GM19043 (cell line): Measurements from ENCODE around the gene TMED8.

Source experiments
- ATAC-seq: cut with Tn5 transposase; IDR thresholded peaks from one replicate; pipeline ENCODE4 v1.9.1; 2021; ENCODE audit warnings: low read depth; ENCODE audit not compliant: unreplicated experiment

TMED8 gene

DNA sequence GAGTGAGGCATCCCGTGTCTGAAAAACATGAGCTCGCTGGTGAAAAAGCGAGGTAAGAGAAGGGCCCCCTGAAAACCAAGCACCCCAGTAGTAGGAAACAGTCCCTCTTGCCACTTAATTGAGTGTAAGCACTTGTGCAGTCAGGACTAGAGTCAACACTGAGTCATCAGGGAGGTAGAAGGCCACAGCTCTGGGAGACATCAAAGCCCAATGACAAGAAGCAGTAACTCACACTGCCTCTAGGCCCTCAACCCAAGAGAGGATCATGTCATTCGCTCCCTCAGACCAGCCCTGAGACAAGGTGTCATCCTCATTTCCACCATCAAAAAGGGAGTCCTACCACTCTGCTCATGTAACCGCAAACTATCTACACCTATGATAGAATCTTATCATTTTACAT, 74.0 kb downstream of the TMED8 start:
- ATAC-seq = no peak

DNA sequence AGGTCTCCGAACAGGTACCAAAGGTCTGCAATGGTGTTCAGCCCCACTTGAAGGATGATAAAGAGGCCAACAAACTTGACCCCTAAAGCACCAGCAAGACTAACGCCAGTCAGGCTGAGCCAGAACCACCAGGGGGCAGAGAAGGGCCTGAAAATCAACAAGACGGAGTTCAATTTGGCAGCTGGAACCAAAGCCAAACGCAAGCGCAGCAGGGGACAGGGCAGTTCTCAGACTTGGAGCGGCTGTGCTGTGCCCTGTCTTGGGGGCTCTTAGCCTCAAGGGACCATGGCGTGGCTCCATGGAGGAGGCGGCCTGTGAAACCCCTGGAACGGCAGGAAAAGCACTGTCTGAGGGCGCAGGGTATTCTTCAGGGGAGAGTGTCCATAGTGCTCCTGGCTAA, 75.8 kb downstream of the TMED8 start:
- no peak for ATAC-seq

DNA sequence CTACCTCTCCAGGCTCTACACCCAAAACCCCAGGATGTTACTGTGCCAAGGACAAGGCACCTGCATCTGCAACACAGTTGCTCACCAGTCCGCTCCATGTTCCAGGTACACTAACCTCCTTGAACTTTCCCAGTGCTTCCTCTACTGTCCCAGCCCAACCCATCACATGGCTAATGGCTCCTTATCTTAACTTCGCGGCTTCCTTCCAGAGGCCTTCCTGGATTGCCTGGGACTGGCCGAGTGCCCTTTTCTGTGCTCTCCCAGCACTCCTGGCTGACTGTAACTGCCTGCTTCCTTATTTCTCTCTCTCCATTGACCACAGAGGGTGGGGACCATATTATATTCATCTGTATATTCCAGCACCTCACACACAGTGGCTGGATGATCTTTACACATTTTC, 77.1 kb downstream of the TMED8 start:
- no peak for ATAC-seq

DNA sequence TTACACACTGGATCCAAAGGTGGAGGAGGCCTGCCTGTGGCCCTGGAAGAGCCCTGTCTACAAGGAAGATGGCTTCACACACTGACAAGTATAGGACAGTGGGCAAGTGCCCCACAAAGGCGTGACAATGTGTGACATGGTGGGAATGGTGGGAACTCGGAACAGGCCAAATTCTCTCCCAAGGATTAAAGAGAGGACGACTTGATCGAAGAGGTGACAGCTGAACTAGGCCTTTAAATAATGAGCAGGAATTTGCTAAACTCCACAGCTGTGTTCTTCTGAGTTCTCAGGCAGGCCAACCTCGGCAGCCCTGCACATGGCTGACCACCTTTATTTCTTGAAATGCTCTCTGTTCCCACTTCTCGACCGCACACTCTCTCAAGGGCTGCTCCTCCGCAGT, 80.0 kb downstream of the TMED8 start:
- no peak for ATAC-seq

DNA sequence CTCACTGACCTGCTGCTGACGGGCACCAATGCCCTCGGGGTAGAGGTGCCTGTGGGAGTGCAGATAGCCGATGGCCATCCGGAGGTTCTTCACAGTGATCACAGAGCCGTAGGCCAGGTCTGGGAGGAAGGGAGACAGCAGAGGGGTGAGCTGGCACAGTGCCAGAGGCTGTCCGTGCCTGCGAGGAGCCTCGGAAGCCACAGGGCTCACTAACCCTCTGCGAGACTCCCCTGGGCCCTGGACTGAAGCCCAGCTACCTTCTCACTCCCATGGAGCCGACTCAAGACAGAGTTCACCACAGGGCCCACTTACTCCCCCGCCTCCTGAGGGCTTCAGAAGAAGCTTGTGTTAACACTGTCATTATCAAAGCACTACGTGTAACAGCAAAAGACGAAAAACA, 80.7 kb downstream of the TMED8 start:
- no peak for ATAC-seq

DNA sequence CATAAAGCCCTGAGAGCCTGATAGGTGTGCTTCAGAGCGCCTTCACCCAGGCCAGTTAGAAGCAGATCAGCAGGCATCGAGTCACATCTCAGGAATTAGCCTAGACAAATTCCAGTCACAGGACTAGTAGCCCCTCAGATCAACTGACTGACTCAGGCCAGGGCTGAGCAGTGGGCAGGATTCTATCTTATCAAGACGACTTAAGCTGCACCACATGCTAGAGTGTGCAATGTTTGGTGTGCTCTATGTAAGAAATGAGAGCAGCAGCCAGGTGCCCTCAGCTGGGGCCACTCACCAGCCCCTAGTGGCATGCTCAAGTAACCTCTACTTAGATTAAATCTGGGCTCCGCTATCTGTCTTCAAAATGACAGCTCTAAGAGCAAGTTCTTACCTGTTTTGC, 86.2 kb downstream of the TMED8 start:
- ATAC-seq = no peak

DNA sequence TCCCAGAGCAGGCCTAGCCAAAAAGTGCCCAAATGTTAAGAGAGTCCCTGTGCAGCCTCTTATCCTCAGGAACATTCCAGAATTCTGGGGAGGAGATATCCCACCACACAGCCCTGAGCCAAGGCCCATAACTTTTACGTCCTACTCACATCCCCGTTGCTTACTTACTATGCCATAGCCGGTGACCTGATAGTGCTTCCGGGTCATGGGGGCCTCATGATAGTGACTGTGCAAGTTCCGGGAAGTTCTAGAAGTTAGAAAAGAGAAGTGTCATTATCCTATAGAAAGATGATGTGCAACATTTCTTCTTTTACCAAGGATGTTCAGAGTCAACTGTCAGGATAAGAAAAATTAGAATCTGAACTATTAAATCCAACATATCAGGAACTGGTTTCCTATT, 90.3 kb downstream of the TMED8 start:
- ATAC-seq = no peak
